ENCODE results near the gene MUSK. TPM values are rescaled to one million over a fixed set of nuclear protein-coding genes. Genes with fewer than 3 reads are reported as not detected.
"Not testable (repeated sequence)": the region's sequence is repeated elsewhere in the genome, so short reads cannot be mapped to it uniquely, and the experiment has no call there.

MUSK gene
- total RNA-seq, 4 donors from 2014 or later = 4.4 to 28.1 (median 10.3) TPM

- no peak overlapping the region for H3K27ac ChIP-seq
- no peak overlapping the region for H3K4me3 ChIP-seq
- H3K4me1 ChIP-seq = no peaks in the 10 kb centered on the region
- TF ChIP-seq CTCF (IDR thresholded peaks at IDR 0.05) (no peak), POLR2A (IDR thresholded peaks at IDR 0.05) (no peak)
- no peaks in the 10 kb centered on the region for H3K36me3 ChIP-seq
- no peaks in the 10 kb centered on the region for H3K27me3 ChIP-seq
- no peaks in the 10 kb centered on the region for H3K9me3 ChIP-seq
- DNase-seq = no peak
These were observed 22.5 kb downstream of the MUSK start for GRCh38 chr9:110691002-110691549.

- not testable (repeated sequence) for DNase-seq, H3K4me1 ChIP-seq, H3K36me3 ChIP-seq, H3K9me3 ChIP-seq, H3K4me3 ChIP-seq, H3K27ac ChIP-seq, H3K27me3 ChIP-seq
These were observed 27.3 kb downstream of the MUSK start for GRCh38 chr9:110695846-110696245.

DNA sequence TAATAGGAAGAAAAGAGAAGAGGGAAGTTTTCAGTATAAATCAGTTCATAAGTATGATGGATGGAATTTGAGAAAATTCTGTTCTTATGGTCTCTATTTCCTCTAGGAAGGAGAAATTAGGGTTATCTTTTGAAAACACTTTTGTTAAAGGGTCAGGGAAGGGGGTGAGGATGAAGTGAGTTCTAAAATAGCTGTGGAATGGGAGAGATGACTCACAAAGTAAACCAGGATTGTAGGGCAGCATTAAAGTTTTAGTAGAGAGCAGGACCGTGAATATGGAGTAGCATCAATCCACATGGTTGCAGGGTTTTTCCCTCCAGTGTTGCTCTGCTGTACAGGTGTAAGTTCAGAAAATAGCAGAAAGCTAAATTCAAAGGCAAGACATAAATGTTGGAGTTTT lies 32.4 kb downstream of the MUSK start:
- Histone ChIP-seq H3K4me1 (no peaks in the 10 kb centered on the region), H3K27me3 (no peaks in the 10 kb centered on the region)
- no peak for TF ChIP-seq POLR2A (IDR thresholded peaks at IDR 0.05)
- no peak for TF ChIP-seq CTCF (IDR thresholded peaks at IDR 0.05)

DNA sequence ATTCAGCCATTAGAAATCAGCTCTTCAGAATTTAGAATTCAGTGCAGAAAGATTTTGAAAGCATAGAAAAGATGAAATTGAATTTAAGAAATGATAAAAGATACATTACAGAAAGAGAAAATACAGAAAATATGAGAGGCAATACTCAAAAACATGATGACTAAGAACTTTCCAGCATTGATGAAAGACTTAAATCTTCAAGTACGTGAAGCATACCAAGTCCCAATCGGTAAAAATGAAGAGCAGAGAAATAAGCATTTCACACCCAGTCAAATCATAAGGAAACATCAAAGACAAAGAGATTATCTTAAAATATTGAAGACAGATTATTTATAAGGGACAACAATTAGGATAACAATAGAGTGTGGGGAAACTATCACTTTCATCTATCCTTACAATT lies 35.1 kb downstream of the MUSK start:
- no peak for DNase-seq
- no peaks in the 10 kb centered on the region for H3K27me3 ChIP-seq
- no peak overlapping the region for H3K4me3 ChIP-seq
- no peak overlapping the region for H3K27ac ChIP-seq
- no peaks in the 10 kb centered on the region for H3K36me3 ChIP-seq
- no peak for TF ChIP-seq CTCF (IDR thresholded peaks at IDR 0.05)
- H3K9me3 ChIP-seq = no peaks in the 10 kb centered on the region
- H3K4me1 ChIP-seq = no peaks in the 10 kb centered on the region

More for the DNA sequence above, 32.4 kb downstream of the MUSK start:
- H3K27ac ChIP-seq = no peak overlapping the region
- H3K4me3 ChIP-seq = no peak overlapping the region
- H3K9me3 ChIP-seq = no peaks in the 10 kb centered on the region
- no peaks in the 10 kb centered on the region for H3K36me3 ChIP-seq
- no peak for DNase-seq

DNA sequence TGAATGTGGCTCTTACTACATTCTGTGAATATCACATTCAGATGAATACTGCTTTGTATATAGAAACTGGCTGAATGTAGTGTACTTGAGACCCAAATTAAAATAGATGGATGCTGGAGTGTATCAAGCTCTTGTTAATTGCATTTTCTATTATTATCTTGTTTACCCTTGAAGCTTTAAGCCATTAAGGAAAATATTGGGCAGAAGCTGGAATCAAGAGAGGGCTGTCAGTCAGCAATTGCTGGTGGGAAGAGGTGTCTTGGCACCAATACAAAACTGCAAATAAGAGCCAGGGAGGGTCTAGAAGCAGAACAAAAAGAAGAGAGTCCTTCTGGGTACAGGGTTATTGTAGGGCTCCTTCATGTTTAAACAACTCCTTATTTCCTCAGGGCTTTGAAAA lies 38.8 kb downstream of the MUSK start:
- H3K27ac ChIP-seq = no peak overlapping the region
- H3K36me3 ChIP-seq = no peaks in the 10 kb centered on the region
- no peaks in the 10 kb centered on the region for H3K9me3 ChIP-seq
- H3K4me1 ChIP-seq = no peaks in the 10 kb centered on the region
- no peak for DNase-seq
- H3K27me3 ChIP-seq = no peaks in the 10 kb centered on the region
- no peak overlapping the region for H3K4me3 ChIP-seq
- no peak for TF ChIP-seq POLR2A (IDR thresholded peaks at IDR 0.05)
- no peak for TF ChIP-seq CTCF (IDR thresholded peaks at IDR 0.05)

DNA sequence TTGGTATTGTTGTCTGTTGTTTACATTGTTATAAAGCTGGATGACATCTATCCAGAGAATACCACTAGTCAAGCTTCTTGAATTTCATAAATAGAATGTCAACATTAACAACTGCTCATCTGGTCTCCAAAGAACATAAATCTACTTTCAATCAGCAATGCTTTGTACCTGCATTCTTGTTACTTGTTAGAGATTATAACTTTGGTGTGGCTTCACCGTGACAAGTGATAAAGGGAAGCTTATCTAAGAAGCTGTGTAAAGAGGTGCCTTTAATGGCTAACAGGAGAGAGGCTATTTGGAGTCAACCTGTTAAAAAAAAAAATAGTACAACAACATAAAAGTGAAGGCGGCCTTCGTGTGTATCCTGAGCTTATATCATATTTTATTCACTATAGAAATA lies 41.8 kb downstream of the MUSK start:
- TF ChIP-seq CTCF (IDR thresholded peaks at IDR 0.05) (no peak), POLR2A (IDR thresholded peaks at IDR 0.05) (no peak)
- Histone ChIP-seq H3K9me3 (no peaks in the 10 kb centered on the region), H3K27ac (no peak overlapping the region), H3K4me1 (no peaks in the 10 kb centered on the region), H3K4me3 (no peak overlapping the region), H3K36me3 (no peaks in the 10 kb centered on the region), H3K27me3 (no peaks in the 10 kb centered on the region)
- no peak for DNase-seq
